HG03460 (cell line): Measurements from ENCODE around the gene BMPER.

Experiments
- ATAC-seq: cut with Tn5 transposase; IDR thresholded peaks from one replicate; pipeline ENCODE4 v1.9.1; 2021; ENCODE audit not compliant: unreplicated experiment

The BMPER gene

DNA sequence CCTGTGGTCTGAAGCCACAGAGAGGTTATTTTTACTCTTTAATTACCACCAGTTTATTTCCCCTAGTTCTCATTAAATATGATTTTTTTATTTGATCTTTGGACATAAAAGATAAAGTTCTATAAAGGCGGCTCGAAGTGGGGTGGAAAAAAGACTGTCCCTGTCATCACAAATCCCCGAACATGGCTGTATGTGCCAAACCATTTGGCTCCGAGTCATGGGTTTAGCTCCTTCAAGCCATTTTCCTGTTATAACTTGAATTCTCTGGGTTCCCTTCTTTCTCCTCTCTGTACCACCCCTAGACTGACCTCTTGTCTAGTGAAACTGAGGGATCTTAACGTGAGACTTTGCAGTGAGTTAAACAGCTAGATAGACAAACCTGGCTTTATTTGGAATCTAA is 181.6 kb downstream of the BMPER start:
- ATAC-seq: no peak

DNA sequence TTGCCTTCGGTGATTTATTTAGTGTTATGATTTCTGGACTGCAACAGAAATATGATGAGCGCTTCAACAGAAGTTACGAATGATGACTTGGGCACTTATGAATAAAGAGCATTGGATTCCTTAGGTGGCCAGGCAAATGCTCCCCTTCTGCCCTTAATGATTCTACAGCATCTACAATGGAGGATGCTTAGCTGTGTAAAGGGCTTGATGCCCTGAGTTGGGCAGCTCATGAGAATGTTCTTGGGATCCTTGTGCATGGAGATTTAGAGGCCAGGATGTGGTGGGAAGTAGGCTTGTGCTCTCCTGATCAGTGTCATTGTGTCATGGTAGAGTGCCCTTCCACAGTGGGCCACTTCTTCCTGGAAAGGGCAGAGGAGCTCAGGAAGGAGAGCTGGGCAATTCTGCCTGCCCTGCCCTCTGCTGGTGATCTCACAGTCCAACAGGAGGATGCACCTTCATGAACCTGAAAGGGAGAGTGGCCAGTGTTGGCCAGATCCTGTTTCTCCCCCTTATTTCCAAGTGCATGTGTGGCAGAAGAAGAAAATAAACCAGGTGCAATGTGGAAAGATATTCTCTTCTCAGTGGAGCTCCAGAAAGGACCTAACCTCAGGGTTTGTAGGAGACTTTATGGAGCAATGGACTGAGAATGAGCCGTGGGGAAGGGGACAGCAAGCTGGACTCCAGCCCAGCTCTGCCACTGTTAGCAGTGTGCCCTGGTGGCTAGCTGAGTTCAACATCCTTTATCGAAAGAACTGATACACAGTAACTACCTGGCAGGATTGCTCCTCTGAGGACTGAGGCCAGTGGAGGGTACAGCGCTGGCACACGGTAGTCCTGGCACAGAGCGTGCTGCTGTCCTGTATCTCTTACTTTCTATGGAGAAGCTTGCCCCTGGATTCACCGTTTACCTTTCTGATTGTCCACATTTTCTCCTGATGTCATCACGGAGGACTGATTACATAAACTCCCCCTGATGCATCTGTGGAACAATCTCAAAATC is 182.9 kb downstream of the BMPER start:
- ATAC-seq: no peak

DNA sequence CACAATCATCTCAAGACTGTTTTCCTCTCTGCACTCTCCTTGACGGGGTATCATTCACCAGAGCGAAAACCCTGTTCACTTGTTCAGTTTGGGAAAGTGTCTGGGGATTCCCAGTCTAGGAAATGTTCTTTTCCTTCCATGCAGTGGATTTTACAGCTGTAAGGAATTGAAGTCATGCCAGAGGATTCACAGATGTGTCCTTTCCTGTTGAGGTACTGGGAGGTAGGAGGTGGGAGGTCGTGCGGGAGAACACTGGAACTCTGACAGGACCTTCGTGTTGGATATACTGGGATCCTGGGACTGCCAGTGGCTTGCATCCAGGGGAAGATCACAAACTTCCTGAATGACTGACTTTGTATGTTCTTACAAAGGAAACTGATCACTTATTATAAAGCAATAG is 185.5 kb downstream of the BMPER start:
- ATAC-seq: no peak

DNA sequence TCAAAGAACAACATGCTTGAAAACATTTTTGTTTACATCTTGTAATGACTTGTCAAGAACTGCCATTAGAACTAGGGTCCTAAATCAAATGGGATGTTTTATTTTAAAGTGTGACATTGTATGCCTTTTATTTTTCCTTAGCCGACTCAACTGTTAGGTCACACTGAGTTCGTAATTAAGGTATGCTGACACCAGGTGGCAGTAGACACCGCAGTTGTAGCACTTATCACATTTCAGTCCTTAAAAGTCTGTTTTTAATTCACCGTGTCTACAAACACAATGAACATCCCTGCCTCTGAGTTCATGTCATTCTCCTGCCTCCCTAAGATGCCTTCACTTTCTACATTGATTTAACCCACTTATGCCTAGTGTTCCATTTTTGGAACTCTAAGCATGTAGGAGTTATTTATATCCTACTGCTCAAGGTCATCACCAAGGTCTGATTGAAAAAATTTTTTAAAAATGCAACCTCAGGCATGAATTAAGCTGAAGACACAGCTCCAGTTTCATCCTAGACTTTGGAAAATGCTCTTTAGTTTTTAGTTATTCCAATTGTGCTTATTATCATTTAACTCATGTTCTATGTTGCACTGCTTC is 186.1 kb downstream of the BMPER start:
- no peak for ATAC-seq

DNA sequence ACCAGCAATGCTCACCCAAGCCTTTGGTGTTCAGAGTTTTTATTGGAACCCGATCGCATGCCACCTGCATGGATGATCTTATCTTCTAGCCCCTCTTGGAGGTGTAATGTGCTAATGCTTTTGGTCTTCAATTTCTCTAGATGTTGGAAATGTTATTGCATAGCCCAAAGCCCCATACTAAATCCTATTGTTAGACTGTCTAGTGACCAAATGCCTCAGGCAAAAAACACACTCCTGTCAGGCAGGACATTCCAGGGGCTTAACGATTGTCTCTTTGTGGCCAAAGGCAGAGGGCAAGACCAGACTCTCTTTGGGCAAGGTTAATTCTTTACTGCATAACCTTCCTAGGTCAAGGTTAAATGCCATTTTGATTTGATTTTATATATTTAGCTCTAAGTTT is 187.9 kb downstream of the BMPER start:
- no peak for ATAC-seq

DNA sequence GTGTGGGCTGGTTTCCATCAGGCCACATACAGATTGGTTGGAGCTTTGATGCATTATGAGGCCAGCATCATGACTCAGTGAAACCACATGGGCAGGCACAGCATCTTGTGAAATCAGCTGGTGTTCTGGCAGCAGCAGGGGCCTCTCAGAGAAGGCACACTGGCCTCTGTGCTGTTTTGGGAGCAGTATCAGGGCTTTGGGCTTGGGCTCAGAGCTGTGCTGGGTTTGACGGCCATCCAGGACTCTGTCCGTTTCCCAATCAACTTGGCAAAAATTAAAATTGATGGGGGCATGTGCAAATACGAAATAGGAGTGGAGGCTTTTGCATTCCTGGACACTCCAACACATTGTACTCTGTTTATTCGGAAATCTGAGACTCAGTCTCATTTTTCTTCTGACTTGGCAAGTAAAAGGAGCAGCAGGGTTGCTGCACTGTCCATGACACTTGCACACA is 190.9 kb downstream of the BMPER start:
- ATAC-seq: no peak

DNA sequence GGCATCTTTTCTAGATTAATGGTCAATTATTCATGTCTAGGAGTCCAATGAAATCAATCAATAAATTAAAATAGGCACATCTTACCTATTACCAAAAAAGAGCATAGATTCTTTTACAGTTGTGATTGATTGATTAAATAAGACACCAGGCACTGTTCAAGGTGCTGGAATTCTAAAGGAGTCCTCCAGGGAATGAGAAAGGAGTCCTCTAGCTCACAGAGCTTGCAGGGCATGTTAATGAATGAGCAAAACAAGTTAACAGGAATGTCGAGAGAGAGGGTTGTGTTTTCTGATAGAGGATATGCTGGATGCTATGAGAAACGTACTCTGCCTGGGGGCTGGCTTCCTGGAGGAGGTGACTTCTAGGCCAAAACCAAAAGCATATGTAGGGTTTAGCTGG is 191.4 kb downstream of the BMPER start:
- ATAC-seq: no peak

DNA sequence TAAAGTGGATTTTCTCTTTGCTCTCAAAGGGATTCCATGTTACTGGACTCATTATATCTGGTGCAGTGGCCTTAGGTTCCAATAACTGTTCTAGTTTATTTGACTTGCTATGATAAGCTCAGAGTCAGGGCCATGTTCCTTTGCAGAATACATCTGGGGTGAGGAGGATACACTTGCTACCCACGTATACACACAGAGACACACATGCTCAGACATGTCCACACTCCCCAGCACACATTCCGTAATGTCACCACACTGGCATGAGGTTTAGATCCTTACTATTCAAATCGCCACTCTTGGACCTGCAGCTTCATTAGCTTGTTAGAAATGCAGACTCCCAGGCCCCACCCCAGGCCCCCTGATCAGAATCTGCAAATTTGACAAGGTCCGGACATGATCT is 195.3 kb downstream of the BMPER start:
- no peak for ATAC-seq

DNA sequence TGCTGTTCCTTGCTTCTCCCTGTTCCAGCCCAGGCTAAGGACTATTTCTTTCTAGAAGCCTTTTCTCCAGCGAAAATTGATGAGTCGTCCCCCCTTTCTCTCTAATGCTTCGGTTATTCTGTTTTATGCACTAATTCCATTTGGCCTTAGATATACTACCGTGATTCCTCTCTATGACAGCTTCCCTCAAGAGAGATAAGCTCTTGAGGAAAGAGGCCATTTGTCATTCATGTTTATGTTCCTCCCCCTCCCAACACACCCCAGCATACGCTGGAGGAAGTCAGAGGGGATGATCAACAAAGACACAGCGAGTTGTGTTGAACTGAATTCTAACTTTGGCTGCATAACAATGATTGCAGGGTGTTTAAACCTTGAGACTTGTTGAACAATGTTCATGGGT is 198.8 kb downstream of the BMPER start:
- ATAC-seq: no peak

DNA sequence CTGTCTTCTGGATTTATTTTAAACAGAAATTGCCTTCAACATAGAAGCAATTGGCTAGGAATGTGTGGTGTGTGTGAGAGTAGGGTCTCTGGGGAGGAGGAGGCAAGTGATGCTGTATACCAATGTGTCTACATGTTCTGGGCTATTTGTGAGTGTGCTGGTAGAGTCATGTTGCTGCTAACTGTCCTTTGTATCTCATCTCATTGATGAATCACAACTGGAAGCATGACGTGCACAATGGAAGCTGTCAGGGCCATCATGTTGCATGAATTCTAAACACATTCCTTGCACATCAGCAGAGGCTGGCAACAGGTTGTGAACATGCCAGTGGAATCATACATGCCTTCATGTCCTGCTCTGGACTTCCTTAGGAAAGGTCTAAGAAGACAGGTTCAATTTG is 199.7 kb downstream of the BMPER start:
- no peak for ATAC-seq

DNA sequence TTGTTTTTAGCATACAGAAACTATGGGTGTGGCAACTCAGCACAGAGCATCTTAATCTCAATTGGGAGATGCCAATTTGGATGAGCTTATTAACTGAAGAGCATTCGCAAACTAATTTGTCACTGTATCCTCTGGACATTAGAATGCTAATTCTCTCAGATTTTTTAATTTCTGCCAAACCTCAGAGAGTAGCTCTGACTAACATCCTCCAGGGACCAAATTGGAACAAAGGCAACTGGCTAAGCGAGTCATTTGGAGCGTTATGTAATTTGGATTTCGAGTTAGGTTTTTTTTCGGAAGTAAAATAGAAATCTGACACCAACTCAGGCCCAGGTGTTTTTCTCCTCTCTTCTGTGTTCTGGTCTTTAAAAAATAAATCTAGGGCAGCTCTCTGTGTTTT is 201.9 kb downstream of the BMPER start:
- ATAC-seq: no peak

DNA sequence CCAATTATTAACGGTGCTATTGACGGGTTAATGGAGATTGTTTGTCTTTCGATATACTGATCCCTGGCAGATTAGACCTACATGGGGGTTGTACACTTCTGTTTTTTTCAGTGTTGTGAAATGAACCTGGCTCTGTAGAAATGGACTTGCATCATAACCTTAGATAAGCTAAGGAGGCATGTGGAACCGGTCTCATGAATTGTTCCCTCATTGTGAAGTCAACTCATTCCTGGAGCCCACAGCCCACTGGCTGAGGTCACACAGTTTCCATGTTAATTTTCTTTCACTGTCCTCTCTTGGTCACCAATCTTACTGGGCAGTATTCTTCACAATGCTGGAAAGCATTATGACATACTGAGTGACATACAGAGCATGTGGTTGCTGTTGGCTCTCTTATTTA is 202.8 kb downstream of the BMPER start:
- no peak for ATAC-seq

DNA sequence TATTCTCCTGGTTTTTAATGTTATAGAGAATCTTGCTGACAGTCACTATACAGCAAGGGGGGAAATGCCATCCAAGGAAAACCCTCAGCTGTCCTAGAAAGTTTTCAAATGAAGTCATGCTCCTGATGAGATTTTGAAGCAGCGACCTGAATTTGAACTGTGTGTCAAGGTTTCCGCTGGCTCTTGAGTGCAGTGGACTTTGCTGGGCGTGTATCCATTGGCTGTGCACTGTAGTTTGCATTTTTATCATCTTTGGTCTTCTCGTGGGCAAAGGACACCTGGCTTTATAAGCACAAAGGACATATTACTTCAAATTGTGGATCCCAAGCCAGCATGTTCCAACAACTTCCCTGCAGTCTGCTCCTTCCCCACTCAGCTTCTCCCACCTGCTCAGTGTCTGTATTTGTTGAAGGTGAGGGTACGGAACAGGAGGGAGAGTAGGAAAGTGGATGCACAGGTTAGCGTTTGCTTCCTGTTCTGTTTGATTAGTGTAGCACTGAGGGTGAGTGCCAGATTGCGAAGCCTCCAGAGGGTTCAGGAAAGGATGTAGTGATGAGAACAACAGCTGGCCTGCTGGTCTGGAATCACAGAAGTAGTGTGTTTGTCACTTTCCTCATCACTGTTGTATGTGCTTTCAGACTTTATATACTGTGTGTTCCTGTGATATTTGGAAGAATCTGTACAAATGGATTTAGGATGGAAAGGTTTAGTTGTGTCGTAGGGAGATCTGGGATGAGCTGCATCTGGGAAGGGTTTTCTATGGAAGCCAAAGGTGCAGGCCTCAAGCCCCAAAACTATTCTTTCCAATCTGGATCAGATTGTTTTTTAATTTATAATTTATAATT is 204.8 kb downstream of the BMPER start:
- no peak for ATAC-seq

DNA sequence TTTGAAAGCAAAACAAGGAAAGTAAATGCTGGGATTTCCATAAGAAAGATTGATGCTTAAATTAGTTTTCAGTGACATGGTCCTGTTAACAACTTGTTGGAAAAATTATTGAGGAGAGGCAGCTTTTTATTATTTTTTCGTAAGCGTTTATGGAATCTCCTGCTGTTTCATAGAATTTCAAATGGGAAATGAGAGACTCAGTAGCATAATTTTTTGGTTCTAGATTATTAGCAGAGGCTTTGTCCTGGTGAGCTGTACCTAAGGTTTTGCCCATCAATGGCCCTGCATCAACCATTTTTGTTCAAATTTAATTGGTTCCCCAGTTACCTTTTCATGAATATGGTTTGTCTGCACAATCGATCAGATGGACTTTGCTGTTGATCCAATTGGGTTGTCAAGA is 205.7 kb downstream of the BMPER start:
- no peak for ATAC-seq

DNA sequence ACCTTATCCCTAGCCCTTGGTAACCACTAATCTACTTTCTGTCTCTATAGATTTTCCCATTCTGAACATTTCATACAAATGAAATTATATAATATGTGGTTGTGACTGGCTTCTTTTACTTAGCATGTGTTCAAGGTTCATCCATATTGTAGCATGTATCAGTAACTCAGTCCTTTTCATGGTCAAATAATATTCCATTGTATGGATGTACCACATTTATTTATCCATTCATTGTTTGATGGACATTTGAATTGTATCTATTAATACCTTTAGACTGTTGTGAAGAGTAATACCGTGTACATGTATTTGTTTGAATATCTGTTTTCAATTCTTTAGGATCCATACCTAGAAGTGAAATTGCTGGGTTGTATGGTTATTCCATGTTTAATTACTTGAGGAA is 210.2 kb downstream of the BMPER start:
- ATAC-seq: no peak

DNA sequence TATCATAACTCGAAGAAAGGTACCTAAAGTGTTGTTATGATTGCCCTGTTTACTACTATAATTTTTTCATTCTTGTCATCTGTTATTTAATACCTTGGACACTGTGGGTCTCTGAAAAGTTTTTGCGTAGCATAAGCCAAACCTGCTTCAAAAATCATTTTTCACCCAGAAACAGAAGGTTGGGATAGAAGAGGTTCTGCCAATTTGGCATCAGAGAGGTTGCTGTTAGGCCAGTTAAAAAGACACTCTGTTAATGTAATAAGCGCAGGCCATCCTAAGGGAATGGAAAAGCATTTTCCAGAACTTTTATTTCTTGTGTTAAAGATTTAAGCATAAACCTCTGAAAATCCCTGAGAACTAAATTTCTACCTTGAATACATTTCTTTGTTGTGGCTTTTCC is 212.2 kb downstream of the BMPER start:
- ATAC-seq: no peak

DNA sequence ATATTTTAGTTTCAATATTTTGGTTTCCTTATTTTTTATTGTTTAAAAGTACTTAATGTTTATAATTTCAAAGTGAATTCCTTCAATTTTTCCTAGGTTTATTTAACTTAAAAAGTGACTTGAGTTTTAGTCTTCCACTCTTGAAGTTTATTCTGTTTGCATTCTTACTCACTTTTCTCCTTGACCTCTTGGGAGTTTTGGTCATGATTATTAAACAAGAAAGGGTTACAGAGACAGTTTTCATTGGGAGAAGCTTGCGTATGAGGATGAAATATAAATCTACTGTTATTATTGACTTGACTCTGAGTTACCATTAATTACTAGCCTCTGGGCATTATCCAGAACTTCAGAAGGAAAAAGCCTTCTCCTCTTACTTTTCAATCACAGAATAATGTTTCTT is 216.0 kb downstream of the BMPER start:
- ATAC-seq: no peak

DNA sequence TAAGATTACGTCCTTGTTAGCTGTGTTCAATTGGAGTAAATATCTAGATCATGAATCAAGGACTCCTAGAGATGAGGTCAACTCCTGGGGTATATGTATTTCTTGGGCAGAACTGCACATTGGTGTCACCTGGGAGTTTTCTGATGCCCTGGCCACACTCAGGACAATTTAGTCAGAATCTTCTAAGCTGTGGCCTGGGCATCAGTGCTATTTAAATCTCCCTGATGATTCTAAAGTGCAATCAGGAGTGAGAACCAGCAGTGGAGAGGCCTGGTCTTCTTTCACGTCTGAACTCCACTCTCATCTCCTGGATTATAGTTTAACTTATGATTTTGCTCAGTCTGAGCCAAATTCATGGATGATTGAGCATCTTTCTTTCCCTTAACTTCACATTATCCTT is 218.0 kb downstream of the BMPER start:
- ATAC-seq: no peak

DNA sequence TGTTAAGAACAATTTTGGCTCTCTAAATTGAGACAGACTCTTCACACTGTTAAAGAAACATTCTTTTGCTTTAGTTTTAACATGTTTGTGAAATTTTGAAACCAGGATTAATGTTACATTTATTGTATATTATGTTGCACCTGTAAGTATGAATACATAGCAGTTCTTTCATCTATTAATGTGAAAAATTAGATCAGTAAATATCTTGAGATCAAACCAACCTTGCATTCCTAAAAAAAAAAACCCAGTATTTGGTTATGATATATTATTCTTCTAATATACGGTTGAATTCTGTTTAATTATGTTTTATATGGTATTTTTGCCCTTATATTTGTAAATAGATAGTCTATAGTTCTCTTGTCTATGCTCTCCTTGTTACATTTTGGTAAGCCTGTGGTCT is 219.4 kb downstream of the BMPER start:
- ATAC-seq: no peak

DNA sequence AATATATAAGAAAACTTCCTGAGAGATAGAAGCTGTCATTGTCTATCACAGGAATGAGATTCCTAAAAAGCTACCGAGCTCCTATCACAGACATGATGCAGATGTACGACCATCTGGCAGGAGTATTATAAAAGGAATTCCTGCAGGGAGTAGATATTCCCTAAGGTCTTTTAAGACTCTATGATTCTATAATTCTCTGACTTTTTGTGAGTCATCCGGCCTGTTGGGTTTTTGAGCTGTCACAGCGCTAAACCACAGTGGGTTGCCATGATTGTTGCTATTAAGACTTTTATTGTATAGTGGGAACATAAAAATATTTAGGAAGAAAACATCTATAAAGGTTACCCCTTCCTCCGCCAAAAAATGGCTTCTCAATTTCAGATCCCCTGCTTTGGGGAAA is 223.4 kb downstream of the BMPER start:
- no peak for ATAC-seq

DNA sequence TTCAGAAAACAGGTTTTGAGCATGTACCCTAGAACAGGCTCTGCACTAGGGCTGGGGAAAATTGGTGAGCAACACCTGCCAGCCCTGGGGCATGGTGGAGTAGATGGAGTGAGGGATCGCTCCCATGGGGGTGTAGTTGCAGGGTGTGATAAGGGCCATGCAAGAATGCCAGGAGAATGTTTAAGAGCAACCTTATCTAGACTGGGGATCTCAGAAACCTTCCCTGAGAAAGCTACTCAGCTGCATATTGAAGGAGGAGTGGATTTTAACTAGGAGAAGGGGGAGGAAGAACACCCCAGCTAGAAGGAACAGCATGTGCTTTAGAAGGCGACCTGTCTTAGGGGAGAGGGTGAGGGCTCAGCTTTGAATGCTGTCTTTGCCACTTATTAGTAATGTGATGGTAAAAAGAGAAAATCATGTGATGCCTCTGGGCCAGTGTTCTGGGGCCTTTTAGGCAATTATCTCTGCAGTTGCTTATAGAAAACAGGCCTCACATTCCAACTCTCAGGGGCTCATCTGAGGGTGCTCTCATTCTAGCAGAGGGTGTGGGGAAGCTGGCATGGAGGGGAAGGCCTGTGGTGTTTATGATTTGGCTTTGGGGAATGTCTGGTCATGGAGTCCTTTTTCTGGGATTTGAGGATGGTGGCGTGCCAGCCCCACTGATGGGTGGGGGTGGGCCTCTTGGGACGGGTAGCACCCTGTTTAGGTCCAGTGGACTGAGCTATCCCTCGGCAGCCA is 225.4 kb downstream of the BMPER start:
- ATAC-seq: no peak
